Stimulated activated CD4-positive, alpha-beta T cell treated with anti-CD3 and anti-CD28 coated beads, Interleukin-1b, Interleukin-23, amount 100 ng/mL, for 1 hour (primary cell): ENCODE data around the gene OCSTAMP.

ENCODE experiments used
- DNase-seq, 2 donors: peaks; one replicate each; pipeline ENCODE4 v3.0.0-alpha.2; 2020; ENCODE audit warnings: low read depth in 2 of 2

The OCSTAMP gene

GRCh38 chr20:46573788-46574584, 23.5 kb upstream of the OCSTAMP start:
- no peak for DNase-seq

- no peak for DNase-seq
Observed at GRCh38 chr20:46573234-46573633, 22.8 kb upstream of the OCSTAMP start.

- no peak for DNase-seq
Observed at GRCh38 chr20:46572790-46573189, 22.3 kb upstream of the OCSTAMP start.

GRCh38 chr20:46572153-46572552, 21.7 kb upstream of the OCSTAMP start:
- no peak for DNase-seq

GRCh38 chr20:46571418-46571817, 21.0 kb upstream of the OCSTAMP start:
- no peak for DNase-seq

- no peak for DNase-seq
Observed at GRCh38 chr20:46570956-46571355, 20.5 kb upstream of the OCSTAMP start.

GRCh38 chr20:46569961-46570360, 19.5 kb upstream of the OCSTAMP start:
- no peak for DNase-seq

- no peak for DNase-seq
Observed at GRCh38 chr20:46568570-46569129, 18.2 kb upstream of the OCSTAMP start.

GRCh38 chr20:46566125-46566524, 15.7 kb upstream of the OCSTAMP start:
- no peak for DNase-seq

- no peak for DNase-seq
Observed at GRCh38 chr20:46564241-46564957, 13.9 kb upstream of the OCSTAMP start.

- DNase-seq, result no peak
Observed at GRCh38 chr20:46563860-46564221, 13.4 kb upstream of the OCSTAMP start.

- no peak for DNase-seq
Observed at GRCh38 chr20:46563170-46563859, 12.9 kb upstream of the OCSTAMP start.

- peak; percentile 3 to 50 for DNase-seq
Observed at GRCh38 chr20:46562373-46563169, 12.1 kb upstream of the OCSTAMP start.

- no peak for DNase-seq
Observed at GRCh38 chr20:46562009-46562372, 11.5 kb upstream of the OCSTAMP start.

- DNase-seq, result no peak
Observed at GRCh38 chr20:46559685-46560440, 9.4 kb upstream of the OCSTAMP start.

- no peak for DNase-seq
Observed at GRCh38 chr20:46559001-46559400, 8.5 kb upstream of the OCSTAMP start.

- DNase-seq, result no peak
Observed at GRCh38 chr20:46558511-46558959, 8.1 kb upstream of the OCSTAMP start.

GRCh38 chr20:46557231-46557956, 6.9 kb upstream of the OCSTAMP start:
- no peak for DNase-seq

- DNase-seq, result no peak
Observed at GRCh38 chr20:46555370-46555956, 5.0 kb upstream of the OCSTAMP start.

GRCh38 chr20:46554828-46555227, 4.4 kb upstream of the OCSTAMP start:
- no peak for DNase-seq
